ENCODE measurements around the gene DPEP1. TPM values are rescaled to one million over a fixed set of nuclear protein-coding genes. Genes with fewer than 3 reads are reported as not detected.

The DPEP1 gene
- total RNA-seq, 1 donor: not detected

Other genes starting within 250 kb of the DPEP1 start
- 110 TPM for gene ANKRD11, start 123.1 kb upstream of the DPEP1 start, total RNA-seq
- gene SPG7, start 105.2 kb upstream of the DPEP1 start, total RNA-seq: 83.3 TPM
- 5,060 TPM for gene RPL13, start 53.0 kb upstream of the DPEP1 start, total RNA-seq
- gene CPNE7, start 37.9 kb upstream of the DPEP1 start, total RNA-seq: 0.52 TPM
- 33.5 TPM for gene CHMP1A, start 44.1 kb downstream of the DPEP1 start, total RNA-seq
- 1.3 TPM for gene SPATA33, start 44.2 kb downstream of the DPEP1 start, total RNA-seq
- gene CDK10, start 73.0 kb downstream of the DPEP1 start, total RNA-seq: 12.7 TPM
- gene SPATA2L, start 88.1 kb downstream of the DPEP1 start, total RNA-seq: 10.6 TPM
- gene VPS9D1, start 107.3 kb downstream of the DPEP1 start, total RNA-seq: 5.2 TPM
- 48.9 TPM for gene ZNF276, start 107.9 kb downstream of the DPEP1 start, total RNA-seq
- 2.9 TPM for gene FANCA, start 203.0 kb downstream of the DPEP1 start, total RNA-seq
- gene SPIRE2, start 214.8 kb downstream of the DPEP1 start, total RNA-seq: 0.10 TPM